ENCODE results near the gene KIAA0232.

DNA sequence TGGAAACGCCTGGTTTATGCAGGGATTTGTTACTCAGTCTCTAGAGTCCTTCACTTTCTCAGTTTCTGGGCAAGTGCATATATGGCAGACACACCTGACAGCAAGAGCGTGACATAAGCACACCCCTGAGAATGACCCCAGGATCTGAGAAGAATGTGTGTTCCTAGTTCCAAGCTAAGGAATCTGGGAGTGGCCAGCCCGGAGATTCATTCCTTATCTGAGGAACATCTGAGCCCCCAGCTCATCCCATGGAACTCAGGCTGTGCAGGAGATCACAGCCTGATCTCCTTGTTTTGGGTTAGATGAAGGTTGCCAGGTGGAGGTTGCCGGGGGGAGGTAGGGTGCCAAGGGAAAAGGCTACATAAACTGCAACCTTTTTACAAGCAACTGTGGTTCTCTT, 23.8 kb upstream of the KIAA0232 start:
- TF ChIP-seq, protein P1, sequence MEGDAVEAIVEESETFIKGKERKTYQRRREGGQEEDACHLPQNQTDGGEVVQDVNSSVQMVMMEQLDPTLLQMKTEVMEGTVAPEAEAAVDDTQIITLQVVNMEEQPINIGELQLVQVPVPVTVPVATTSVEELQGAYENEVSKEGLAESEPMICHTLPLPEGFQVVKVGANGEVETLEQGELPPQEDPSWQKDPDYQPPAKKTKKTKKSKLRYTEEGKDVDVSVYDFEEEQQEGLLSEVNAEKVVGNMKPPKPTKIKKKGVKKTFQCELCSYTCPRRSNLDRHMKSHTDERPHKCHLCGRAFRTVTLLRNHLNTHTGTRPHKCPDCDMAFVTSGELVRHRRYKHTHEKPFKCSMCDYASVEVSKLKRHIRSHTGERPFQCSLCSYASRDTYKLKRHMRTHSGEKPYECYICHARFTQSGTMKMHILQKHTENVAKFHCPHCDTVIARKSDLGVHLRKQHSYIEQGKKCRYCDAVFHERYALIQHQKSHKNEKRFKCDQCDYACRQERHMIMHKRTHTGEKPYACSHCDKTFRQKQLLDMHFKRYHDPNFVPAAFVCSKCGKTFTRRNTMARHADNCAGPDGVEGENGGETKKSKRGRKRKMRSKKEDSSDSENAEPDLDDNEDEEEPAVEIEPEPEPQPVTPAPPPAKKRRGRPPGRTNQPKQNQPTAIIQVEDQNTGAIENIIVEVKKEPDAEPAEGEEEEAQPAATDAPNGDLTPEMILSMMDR (IDR thresholded peaks at IDR 0.05; ENCODE audit: low read length), result no peak
- TF ChIP-seq EZH2 (optimal IDR thresholded peaks at IDR 0.05; ENCODE audit: low read depth, low read length), result no peak
